MM.1S (cell line): ENCODE data around the gene FPGS.

Source experiments
- CTCF ChIP-seq: fragments of 300-600 bp; sonication (generic); IDR thresholded peaks from 2 replicates; pipeline ENCODE4 v1.5.1; 2016; ENCODE audit warnings: antibody characterized with exemption, low read length, mixed read lengths
- EZH2 ChIP-seq: fragments of 300-600 bp; sonication (generic); optimal IDR thresholded peaks from 2 replicates; pipeline ENCODE3; 2017; ENCODE audit warnings: low read depth, mild to moderate bottlenecking, antibody characterized with exemption, low read length, mixed read lengths

GRCh38 chr9:127848756-127849504, 46.2 kb downstream of the FPGS start:
- TF ChIP-seq CTCF (no peak), EZH2 (no peak)
